GM21576 (cell line): Measurements from ENCODE around the gene WDR17.
"Not testable (repeated sequence)": the region's sequence is repeated elsewhere in the genome, so short reads cannot be mapped to it uniquely, and the experiment has no call there.

Experiments used
- ATAC-seq: cut with Tn5 transposase; IDR thresholded peaks from one replicate; pipeline ENCODE4 v1.9.1; 2021; ENCODE audit warnings: mild to moderate bottlenecking, moderate library complexity; ENCODE audit not compliant: unreplicated experiment

Gene WDR17

DNA sequence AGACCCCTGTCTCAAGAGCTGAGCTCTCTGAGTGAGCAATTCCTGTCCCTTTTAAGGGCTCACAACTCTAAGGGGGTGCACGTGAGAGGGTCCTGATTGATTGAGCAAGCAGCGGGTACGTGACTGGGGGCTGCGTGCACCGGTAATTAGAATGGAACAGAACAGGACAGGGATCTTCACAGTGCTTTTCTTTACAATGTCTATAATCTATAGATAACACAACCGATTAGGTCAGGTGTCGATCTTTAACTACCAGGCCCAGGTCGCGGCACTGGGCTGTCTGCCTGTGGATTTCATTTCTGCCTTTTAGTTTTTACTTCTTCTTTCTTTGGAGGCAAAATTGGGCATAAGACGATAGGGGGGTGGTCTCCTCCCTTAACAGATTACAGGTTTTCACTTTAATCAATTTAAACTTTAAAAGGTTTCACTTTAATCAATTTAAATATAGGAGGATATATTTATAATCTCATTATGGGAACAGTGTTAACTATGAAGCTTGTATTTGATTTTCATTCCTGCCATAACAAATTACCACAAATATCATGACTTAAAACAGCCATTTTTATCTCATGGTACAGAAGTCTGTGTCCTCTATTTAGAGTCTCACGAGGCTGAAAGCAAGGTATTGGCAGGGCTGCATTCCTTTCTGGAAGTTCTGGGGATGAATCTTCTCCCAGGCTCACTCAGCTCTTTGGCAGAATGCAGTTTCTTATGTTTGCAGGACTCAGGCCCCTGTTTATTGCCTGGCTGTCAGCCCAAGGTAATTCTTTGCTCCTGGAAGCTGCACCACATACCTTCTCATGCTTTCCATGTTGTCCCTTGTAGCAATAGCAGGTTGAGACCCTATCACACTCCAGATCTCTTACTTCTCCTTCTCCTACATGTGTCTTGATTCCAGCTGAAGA is 124.5 kb downstream of the WDR17 start:
- ATAC-seq = no peak

DNA sequence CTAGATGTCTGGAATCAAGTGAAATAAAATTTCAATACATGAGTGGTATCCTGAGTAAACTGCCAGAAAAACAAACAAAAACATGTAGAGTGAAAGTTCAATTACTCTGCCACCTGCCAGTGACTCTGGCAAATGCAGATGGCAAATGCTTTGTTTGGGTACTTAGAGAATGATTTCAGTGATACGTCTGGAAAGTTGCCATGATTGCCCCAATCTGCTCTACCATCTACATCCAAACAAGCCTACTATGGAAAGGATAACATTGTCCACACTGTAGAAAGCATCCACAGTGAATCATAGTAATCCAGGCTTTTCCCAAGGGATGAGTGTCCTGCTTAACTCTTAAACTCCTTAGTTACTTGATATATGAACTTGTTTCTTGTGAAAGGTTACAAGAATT is 126.3 kb downstream of the WDR17 start:
- no peak for ATAC-seq

DNA sequence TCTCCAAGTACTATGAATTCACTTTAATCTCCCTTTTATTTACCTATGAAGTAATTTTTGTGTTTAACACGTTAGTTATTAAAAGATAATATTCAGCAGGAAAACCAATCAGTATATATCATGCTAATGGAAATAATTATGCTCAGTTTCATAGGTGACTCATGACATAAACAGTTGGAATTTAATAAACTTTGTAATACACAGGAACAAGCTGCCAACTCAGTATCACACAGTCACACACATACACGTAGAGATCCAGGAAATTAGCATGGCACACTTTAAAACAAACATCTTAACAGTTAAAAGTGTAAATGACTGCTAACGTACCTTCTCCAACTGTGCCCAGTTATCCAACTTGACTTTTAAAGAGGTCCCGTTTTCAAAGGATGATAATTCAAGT is 127.5 kb downstream of the WDR17 start:
- ATAC-seq = no peak

DNA sequence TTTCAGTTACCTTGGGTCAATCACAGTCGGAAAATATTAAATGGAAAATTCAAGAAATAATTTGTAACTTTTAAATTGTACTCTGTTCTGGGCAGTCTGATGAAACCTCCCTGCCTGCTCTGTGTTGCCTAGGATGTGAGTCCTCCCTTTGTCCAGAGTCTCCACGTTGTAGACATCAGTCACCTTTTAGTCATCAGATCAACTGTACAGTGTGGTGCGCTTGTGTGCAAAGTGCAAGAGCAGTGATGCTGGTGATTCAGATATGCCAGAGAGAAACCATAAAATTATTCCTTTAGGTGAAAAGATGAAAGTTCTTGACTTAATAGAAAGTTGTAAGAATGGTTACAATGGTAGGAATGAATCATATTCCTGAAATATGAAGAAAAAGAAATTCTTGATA is 128.3 kb downstream of the WDR17 start:
- no peak for ATAC-seq

DNA sequence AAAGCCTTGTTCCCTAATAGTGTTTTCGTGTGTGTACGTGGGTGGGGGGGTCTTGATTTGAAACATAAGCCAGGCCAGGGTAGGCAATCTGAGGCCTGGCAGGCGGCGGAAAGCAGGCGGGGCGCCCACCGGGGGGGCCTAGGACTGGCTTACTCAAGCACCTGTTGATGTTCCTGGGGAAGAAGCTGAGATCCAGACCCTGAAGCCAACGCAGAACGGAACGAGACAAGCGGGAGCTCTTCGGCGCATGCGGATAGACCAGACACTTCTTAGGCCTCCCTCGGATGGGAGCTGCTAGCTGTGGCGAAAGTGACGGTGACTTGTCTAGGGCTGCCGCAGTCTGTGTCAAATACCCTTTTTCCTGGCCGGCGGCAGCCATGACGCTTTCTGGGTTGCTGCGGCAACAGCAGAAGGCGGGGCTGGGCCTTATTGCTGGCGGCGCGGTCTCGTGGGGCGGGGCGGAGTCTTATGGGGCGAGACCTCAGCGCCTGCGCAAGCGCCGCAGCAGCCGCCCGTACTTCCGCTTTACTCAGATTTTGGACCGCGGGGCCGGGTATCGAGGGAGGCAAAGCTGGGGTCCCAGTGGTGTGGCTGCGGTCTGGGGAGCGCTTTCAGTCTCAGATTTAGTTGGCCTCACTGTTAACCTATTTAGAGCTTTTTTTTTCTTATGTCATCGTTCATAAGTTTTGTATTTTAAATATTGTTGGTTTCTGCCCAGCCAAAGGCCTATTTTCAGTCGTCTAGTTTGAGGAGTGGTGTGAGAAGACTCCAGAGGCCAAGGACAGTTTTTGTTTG is 129.7 kb downstream of the WDR17 start, which contains the start of gene SPATA4:
Gene SPATA4 (minus strand): TSS at position 402 of the 795 bp plus-strand sequence. CDS start 23 bp downstream, at position 379.
- ATAC-seq = peak; percentile 98

DNA sequence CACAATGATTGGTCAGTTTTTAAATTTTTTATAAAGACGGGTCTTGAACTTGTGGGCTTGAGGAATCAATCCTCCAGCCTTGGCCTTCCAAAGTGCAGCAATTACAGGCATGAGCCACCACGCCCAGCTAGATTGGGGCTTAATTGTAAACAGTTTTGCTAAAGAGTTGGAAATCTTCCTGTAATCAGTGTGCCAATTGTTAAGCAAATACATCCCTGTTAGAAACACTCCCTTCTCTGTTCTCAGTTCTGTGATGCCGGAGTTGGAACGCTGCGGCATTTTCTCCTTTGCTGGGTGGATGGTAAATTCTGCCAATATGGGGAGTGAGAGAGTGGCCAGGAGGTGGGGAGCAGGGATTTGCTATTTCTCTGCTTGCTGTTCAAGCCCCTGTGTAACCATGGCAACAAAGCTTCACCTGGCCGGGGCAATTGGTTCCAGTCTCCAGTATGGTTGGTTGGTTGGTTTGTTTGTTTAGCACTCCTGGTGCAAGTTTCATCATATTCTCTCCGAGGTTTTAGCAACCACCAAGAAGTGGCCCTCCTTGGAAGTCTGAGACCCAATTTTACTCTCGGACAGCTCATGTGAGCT is 132.8 kb downstream of the WDR17 start:
- ATAC-seq = no peak

DNA sequence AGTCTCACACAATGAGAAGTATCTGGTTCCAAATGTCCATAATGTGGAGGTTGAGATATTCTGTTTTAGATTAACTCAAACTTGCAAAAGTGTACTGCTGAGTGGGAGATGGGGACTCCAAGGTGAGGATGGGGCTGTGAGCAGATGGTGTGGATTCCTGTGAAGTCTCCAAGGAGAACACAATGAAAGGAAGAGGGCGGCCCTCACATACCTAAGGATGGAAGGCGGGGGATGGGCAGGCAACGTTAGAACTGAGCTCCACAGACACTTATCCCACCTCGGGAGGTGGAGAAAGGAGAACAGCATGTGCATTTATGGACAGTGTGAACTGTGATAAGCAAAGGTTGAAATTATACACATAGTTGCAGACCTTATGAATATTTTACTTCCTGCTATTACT is 139.7 kb downstream of the WDR17 start:
- no peak for ATAC-seq

DNA sequence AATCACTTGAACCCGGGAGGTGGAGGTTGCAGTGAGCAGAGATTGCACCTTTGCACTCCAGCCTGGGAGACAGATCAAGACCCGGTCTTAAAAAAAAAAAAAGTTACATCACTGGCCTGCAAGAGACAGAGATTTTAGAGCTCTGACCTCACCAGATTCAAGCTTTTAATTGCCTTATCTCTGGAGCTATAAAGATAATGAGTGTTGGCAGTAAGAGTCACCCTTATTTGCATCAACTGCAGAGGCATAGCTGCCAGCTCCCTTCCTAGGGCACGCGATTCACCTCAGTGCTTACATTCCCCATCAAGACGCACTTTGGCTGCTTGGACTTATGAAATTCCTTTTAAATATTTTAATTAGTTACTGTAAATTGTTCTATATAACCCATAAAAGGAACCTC is 142.2 kb downstream of the WDR17 start:
- ATAC-seq = no peak

DNA sequence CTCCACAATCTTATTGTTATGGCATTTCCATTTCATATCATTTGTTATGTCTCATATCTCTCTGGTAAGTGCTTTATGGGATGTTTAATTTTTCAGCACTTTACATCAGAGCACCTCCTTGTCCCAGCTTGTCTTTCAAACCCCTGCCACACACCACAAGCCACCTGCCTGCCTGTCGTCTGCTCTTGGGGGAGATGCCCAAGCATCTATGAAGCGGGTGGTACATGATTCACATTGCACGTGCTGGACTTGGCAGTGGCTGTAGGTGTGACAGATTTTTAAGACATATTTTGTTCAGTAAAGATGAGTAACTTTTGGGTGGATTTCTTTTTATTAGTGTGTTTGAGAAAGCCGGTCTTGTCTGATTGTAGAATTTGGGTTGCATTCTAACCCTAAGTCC is 143.9 kb downstream of the WDR17 start:
- no peak for ATAC-seq

DNA sequence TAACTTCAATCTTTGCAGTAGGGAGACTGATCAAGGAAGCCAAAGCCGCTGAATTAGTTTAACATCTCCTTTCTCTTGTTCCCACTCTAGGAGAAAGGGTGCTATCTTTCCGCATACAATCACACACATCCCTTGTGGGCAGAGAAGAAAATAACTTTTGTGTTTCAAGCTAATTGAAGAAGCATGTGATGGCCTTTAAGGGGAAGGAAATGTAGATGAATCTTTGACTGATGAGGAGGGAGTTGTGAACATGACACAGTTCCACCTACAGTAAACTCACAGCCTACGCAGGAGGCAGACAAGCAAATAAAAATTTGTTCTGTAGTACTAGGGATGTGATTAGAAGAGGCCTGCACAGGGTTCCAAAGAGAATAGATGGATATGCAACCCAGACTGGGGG is 144.5 kb downstream of the WDR17 start:
- no peak for ATAC-seq

DNA sequence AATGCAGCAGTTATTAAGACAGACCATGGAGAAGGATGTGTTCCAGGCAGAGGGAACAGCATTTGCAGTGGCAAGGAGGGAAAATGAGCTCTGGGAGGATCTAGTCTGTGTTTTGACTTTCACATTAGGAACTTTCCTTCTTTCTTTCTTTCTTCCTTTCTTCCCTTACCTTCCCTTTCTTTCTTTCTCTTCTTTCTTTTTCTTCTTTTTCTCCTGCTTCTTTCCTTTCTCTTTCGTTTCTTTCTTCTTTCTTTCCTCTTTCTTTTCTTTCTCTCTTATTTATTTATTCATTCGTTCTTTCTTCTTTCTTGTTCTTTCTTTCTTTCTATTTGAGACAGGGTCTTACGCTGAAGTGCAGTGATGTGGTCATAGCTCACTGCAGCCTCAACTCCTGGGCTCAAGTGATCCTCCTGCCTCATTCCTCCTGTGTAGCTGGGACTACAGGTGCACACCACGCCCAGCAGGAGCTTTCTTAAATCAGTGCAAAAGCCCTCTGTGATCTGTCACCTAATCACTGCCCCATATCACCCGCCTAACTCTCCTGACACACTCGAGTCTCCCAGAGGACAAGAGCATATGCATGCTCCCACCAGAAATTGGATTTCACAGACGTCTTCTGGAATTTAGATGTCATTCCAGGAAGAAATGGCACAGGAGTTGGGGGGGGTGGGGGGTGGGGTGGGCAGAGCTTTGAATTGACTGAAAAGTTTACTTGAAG is 145.1 kb downstream of the WDR17 start:
- ATAC-seq = no peak

DNA sequence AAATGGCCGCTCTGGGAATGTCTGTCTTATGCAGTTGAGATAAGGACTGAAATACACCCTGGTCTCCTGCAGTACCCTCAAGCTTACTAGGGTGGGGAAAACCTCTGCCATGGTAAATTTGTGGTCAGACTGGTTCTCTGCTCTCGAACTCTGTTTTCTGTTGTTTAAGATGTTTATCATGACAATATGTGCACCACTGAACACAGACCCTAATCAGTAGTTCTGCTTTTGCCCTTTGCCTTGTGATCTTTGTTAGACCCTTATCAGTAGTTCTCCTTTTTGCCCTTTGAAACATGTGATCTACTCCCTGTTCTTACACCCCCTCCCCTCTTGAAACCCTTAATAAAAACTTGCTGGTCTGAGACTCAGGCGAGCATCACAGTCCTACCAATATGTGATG is 146.7 kb downstream of the WDR17 start:
- ATAC-seq = not testable (repeated sequence)

DNA sequence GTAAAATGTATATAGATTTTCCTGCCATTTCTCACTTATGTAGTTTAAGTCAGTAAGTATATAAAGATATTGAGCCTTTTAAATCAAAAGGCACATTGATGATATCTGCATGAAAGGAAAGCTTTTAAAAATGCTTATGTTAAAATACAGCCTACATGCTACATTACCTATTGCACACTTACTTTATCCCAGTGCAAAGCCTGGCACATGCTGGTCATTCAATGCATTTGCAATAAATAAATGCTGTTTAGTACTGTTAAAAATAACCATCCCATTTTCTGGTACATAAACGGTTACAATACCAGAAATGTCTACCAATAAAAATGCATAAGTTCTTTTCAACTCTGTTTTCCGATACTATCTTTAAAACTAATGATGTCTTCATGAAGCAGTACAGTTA is 151.9 kb downstream of the WDR17 start:
- ATAC-seq = no peak

DNA sequence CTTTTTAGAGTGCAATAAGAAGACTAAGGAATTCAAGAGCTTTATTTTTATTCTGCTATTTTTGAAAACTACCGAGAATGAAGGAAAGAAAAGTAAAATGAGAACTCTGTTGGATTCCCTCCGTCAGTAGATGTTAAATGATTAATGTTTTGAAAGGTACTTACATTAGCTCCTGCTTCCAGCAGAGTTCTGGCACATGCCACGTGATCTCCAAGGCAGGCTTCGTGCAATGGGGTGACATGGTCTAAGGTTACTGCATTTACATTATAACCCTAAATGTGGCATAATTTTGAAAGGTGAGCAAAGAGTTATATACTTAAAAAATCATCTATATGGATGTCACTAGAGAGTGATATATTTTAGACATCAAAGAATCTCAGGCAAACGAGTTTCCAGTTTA is 156.5 kb downstream of the WDR17 start:
- no peak for ATAC-seq

DNA sequence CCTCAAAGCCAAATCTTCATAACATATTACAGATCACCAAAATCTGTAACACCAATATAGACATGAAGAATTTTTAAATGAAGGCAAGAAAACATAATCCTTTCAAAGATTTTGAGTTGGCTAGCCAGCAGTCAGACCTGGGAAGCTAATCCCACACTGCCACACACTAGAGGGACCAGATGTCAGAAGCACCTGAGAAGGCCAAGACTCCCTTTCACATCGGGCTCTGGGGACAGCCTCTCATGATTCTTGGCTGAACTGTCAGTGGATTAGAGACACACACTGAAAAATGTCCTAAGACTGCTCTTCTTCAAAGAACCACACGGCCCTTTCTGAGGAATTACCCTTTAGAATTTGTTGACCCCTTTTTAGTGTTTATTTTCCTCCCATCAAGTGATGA is 157.9 kb downstream of the WDR17 start:
- ATAC-seq = no peak

DNA sequence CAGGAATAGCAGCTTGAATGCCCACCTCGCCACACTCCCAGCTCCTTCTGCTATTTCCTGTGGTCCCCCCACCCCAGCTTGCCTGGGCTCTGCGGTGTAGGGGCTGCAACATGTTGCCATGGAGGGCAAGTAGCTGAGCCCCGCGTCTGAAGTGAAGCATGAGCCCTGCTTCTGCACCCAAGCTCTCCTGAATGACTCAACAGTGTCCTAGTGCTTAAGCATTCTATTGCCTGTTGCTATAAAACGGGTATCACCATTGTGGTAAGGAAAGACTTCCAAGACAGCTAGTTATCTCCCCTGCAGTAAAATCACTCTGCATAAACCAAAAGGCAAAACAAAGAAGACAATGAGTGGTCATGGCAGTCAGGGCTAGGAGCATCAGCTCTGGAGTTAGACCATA is 161.1 kb downstream of the WDR17 start:
- no peak for ATAC-seq

DNA sequence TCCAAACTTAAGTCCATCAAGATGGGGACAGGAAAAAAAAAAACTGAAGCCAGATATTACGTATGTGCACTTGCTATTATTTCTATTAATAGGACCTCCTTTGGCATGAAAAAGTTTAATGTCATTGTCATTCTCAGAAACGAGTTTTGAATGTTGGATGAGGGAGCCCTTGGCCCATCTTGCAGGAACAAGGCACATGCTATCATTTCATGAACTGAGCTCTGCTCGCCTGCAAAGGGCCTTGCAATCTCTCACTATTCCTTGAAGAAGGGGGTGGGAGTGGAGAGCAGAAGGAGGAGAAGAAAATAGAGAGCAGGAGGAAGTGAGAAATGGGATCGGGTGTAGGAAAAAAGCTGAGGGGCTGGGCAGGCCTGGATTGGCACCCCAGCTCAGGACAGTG is 164.0 kb downstream of the WDR17 start:
- ATAC-seq = no peak
